Hematopoietic multipotent progenitor cell treated with erythropoietin and hydrocortisone succinate and interleukin-3 and kit ligand, for 6 days (in vitro differentiated cells): Measurements from ENCODE around the gene CHP1.
A peak's percentile ranks its signal among the peaks of the same experiment; 100 is the strongest.
"Not testable (repeated sequence)": the region's sequence is repeated elsewhere in the genome, so short reads cannot be mapped to it uniquely, and the experiment has no call there.

Source experiments
- DNase-seq: peaks from one replicate; pipeline ENCODE4 v3.0.0-alpha.2; 2015

CHP1 gene

GRCh38 chr15:41301587-41301986 is 70.5 kb downstream of the CHP1 start:
- no peak for DNase-seq

- peak; percentile 81 for DNase-seq
Observed at GRCh38 chr15:41304149-41304770, 73.2 kb downstream of the CHP1 start.

DNA sequence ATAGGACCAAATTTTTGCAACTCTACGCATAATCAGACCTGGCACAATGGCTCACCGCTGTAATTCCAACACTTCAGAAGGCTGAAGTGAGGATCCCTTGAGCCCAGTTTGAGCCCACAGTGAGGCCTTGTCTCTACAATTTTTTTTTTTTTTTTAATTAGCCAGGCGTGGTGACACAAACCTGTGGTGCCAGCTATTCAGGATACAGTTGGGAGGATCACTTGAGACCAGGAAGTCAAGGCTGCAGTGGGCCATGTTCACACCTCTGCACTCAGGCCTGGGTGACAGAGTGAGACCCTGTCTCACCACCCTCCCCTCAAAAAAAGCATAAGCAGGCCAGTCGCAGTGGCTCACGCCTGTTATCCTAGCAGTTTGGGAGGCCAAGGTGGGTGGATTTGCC is 76.6 kb downstream of the CHP1 start:
- no peak for DNase-seq

GRCh38 chr15:41309226-41309905 is 78.3 kb downstream of the CHP1 start:
- no peak for DNase-seq

- DNase-seq = not testable (repeated sequence)
Observed at GRCh38 chr15:41320805-41321330, 89.8 kb downstream of the CHP1 start.

- no peak for DNase-seq
Observed at GRCh38 chr15:41323611-41324010, 92.5 kb downstream of the CHP1 start.

DNA sequence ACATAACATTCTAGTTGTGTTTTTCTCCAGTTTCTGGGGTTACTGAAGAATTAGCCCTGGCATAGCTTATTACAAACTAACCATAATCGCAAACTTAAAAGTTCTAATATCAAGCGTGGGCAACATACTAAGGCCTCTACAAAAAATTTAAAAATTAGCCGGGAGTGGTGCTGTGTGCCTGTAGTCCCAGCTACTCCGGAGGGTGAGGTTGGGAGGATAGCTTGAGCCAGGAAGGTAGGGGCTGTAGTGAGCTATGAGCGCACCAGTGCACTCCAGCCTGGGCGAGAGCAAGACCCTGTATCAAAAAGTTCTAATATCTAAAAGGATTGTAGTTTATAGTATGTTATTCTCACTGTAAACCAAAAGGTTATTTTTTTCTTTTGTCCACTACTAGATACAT is 100.2 kb downstream of the CHP1 start:
- no peak for DNase-seq
